Mammary epithelial cell (primary cell): ENCODE data around the gene LHPP.

Experiments used
- CTCF ChIP-seq, 2 donors: IDR thresholded peaks in 1 of 2; conservative IDR thresholded peaks in 1 of 2; 2 replicates each; pipeline ENCODE4 v1.5.1; 2011 to 2012; ENCODE audit warnings: inconsistent platforms in 2 of 2, low read length in 2 of 2, mild to moderate bottlenecking in 2 of 2, control low read depth in 1 of 2, low read depth in 1 of 2; ENCODE audit not compliant: insufficient read depth in 1 of 2; ENCODE audit errors: extremely low read depth in 1 of 2
- EZH2 ChIP-seq: IDR thresholded peaks from 2 replicates; pipeline ENCODE4 v1.6.1; 2012; ENCODE audit warnings: low read length, inconsistent platforms, borderline replicate concordance

- TF ChIP-seq CTCF (conservative IDR thresholded peaks at IDR 0.05 in 1 of 2, IDR thresholded peaks at IDR 0.05 in 1 of 2; ENCODE audit: extremely low read depth in 1 of 2, insufficient read depth in 1 of 2, low read depth in 1 of 2, low read length in 2 of 2) (no peak), EZH2 (no peak)
Measured at GRCh38 chr10:124596116-124596785, 134.6 kb downstream of the LHPP start.
